Suprapubic skin (tissue), 4 donors: Measurements from ENCODE around the gene SLC5A8. TPM values are rescaled to one million over a fixed set of nuclear protein-coding genes. Genes with fewer than 3 reads are reported as not detected.

Experiments used
- DNase-seq, 2 donors: peaks; one replicate each; pipeline ENCODE4 v3.0.0-alpha.2; 2019; ENCODE audit warnings: low spot score in 2 of 2
- H3K27ac ChIP-seq: fragments of 200-600 bp; sonication (generic); one replicate; pipeline ENCODE4 v1.5.1; 2019
- H3K27me3 ChIP-seq: fragments of 200-600 bp; sonication (generic); one replicate; pipeline ENCODE4 v1.5.1; 2019
- H3K36me3 ChIP-seq: fragments of 200-600 bp; sonication (generic); one replicate; pipeline ENCODE4 v1.5.1; 2019
- H3K4me1 ChIP-seq: fragments of 200-600 bp; sonication (generic); one replicate; pipeline ENCODE4 v1.5.1; 2019
- H3K4me3 ChIP-seq: fragments of 200-600 bp; sonication (generic); one replicate; pipeline ENCODE4 v1.5.1; 2019; ENCODE audit warnings: mild to moderate bottlenecking
- H3K9me3 ChIP-seq: fragments of 200-600 bp; sonication (generic); one replicate; pipeline ENCODE4 v1.5.1; 2019
- CTCF ChIP-seq, 2 donors: fragments of 200-600 bp in 1 of 2; fragments of 450-650 bp in 1 of 2; sonication (generic) in 1 of 2; IDR thresholded peaks; one replicate each; pipeline ENCODE4 v1.5.1; 2016 to 2019; ENCODE audit warnings: antibody characterized with exemption in 2 of 2, mild to moderate bottlenecking in 1 of 2, moderate library complexity in 1 of 2
- EP300 ChIP-seq: sonication (generic); formaldehyde crosslinking; IDR thresholded peaks from one replicate; pipeline ENCODE4 v1.6.1; 2017; ENCODE audit warnings: antibody characterized with exemption
- POLR2A ChIP-seq, 2 donors: fragments of 450-650 bp; IDR thresholded peaks; one replicate each; pipeline ENCODE4 v1.6.1; 2017; ENCODE audit warnings: antibody characterized with exemption in 2 of 2, mild to moderate bottlenecking in 2 of 2, moderate library complexity in 2 of 2
- POLR2AphosphoS5 ChIP-seq, 3 donors: sonication (generic); formaldehyde crosslinking; IDR thresholded peaks; one replicate each; pipeline ENCODE4 v1.6.1; 2017; ENCODE audit warnings: antibody characterized with exemption in 3 of 3
- WGBS: methylation state at CpG from one replicate; pipeline ENCODE4 v1.1.5; 2018; 5-methylcytosine and 5-hydroxymethylcytosine counted together
- total RNA-seq, 4 donors: library from RNA; depleted of rRNA; stranded (reverse); fragments of >200 nt; gene quantifications; one replicate each; pipeline ENCODE4 v1.1.0, GENCODE V29; 2016

Gene SLC5A8
- total RNA-seq, 4 donors from 2014 or later = 0.38 to 1.3 (median 0.60) TPM; not detected in 1

GRCh38 chr12:101127521-101128219, 82.4 kb downstream of the SLC5A8 start:
- DNase-seq = no peak
- WGBS = 95% methylated on average over 6 of the region's 6 CpGs
- H3K27me3 ChIP-seq = no peaks in the 10 kb centered on the region

GRCh38 chr12:101117842-101118241, 92.2 kb downstream of the SLC5A8 start:
- DNase-seq = no peak
- no peak for TF ChIP-seq EP300
- no peak for TF ChIP-seq POLR2AphosphoS5 (IDR thresholded peaks at IDR 0.05)
- TF ChIP-seq CTCF (IDR thresholded peaks at IDR 0.05) = no peak
- no peak for TF ChIP-seq POLR2A (IDR thresholded peaks at IDR 0.05)
- H3K27me3 ChIP-seq = no peaks in the 10 kb centered on the region
- WGBS = 87% methylated on average over 2 of the region's 2 CpGs
- no peak overlapping the region for H3K4me3 ChIP-seq
- no peaks in the 10 kb centered on the region for H3K9me3 ChIP-seq
- no peaks in the 10 kb centered on the region for H3K4me1 ChIP-seq
- H3K27ac ChIP-seq = no peak overlapping the region
- no peaks in the 10 kb centered on the region for H3K36me3 ChIP-seq

More at GRCh38 chr12:101127521-101128219, 82.4 kb downstream of the SLC5A8 start:
- no peaks in the 10 kb centered on the region for H3K9me3 ChIP-seq
- H3K4me3 ChIP-seq = no peak overlapping the region
- TF ChIP-seq POLR2AphosphoS5 (IDR thresholded peaks at IDR 0.05) = no peak
- no peak for TF ChIP-seq EP300
- TF ChIP-seq CTCF (IDR thresholded peaks at IDR 0.05) = no peak
- TF ChIP-seq POLR2A (IDR thresholded peaks at IDR 0.05) = no peak
- H3K4me1 ChIP-seq = no peaks in the 10 kb centered on the region
- H3K27ac ChIP-seq = no peak overlapping the region
- H3K36me3 ChIP-seq = no peaks in the 10 kb centered on the region

- Histone ChIP-seq H3K4me3 (no peak overlapping the region), H3K4me1 (no peaks in the 10 kb centered on the region), H3K36me3 (no peaks in the 10 kb centered on the region), H3K27ac (no peak overlapping the region), H3K9me3 (no peaks in the 10 kb centered on the region), H3K27me3 (no peaks in the 10 kb centered on the region)
- no peak for TF ChIP-seq POLR2A (IDR thresholded peaks at IDR 0.05)
- TF ChIP-seq EP300 = no peak
- no peak for TF ChIP-seq CTCF (IDR thresholded peaks at IDR 0.05)
- no peak for TF ChIP-seq POLR2AphosphoS5 (IDR thresholded peaks at IDR 0.05)
- no peak for DNase-seq
- 62% methylated on average over 4 of the region's 4 CpGs for WGBS
These were observed 93.1 kb downstream of the SLC5A8 start for GRCh38 chr12:101116911-101117310.

GRCh38 chr12:101115326-101115725, 94.7 kb downstream of the SLC5A8 start:
- H3K9me3 ChIP-seq = no peaks in the 10 kb centered on the region
- H3K27me3 ChIP-seq = no peaks in the 10 kb centered on the region
- no peaks in the 10 kb centered on the region for H3K4me1 ChIP-seq
- H3K36me3 ChIP-seq = no peaks in the 10 kb centered on the region
- H3K4me3 ChIP-seq = no peak overlapping the region
- WGBS = 68% methylated on average over 2 of the region's 2 CpGs
- DNase-seq = no peak
- H3K27ac ChIP-seq = no peak overlapping the region
- no peak for TF ChIP-seq POLR2A (IDR thresholded peaks at IDR 0.05)
- TF ChIP-seq POLR2AphosphoS5 (IDR thresholded peaks at IDR 0.05) = no peak
- TF ChIP-seq EP300 = no peak
- no peak for TF ChIP-seq CTCF (IDR thresholded peaks at IDR 0.05)

GRCh38 chr12:101111441-101111840, 98.6 kb downstream of the SLC5A8 start:
- no peaks in the 10 kb centered on the region for H3K36me3 ChIP-seq
- no peak overlapping the region for H3K4me3 ChIP-seq
- 77% methylated on average over 2 of the region's 2 CpGs for WGBS
- no peaks in the 10 kb centered on the region for H3K4me1 ChIP-seq
- no peak for DNase-seq
- peaks cover 4% of the 10 kb centered on the region for H3K9me3 ChIP-seq
- no peak overlapping the region for H3K27ac ChIP-seq
- no peaks in the 10 kb centered on the region for H3K27me3 ChIP-seq
- TF ChIP-seq CTCF (IDR thresholded peaks at IDR 0.05) (no peak), POLR2AphosphoS5 (IDR thresholded peaks at IDR 0.05) (no peak)
